B cell (primary cell): Measurements from ENCODE around the gene BAZ1B. TPM values are rescaled to one million over a fixed set of nuclear protein-coding genes. Genes with fewer than 3 reads are reported as not detected.

Experiments
- ATAC-seq: fragments of 200-7000 bp; cut with Tn5 transposase; one replicate; pipeline ENCODE4 v1.10.0; 2021; ENCODE audit warnings: low read depth, mild to moderate bottlenecking, moderate number of reproducible peaks, moderate library complexity
- CTCF ChIA-PET: fragments of 350-600 bp; sonication (Branson Sonifier 250); formaldehyde crosslinking; loops from one replicate; lab custom pipeline; 2021; ENCODE audit warnings: antibody characterized with exemption, inconsistent platforms; lab: Charles Lee
- POLR2A ChIA-PET: fragments of 350-600 bp; sonication (Branson Sonifier 250); formaldehyde crosslinking; loops from one replicate; lab custom pipeline; 2021; ENCODE audit warnings: antibody characterized with exemption; lab: Charles Lee
- DNase-seq: peaks from one replicate; pipeline ENCODE4 v3.0.0; 2013
- H2AFZ ChIP-seq: 2 replicates; pipeline ENCODE4 v1.6.1; 2012; ENCODE audit warnings: mild to moderate bottlenecking, low read depth, low read length; ENCODE audit not compliant: insufficient read depth, poor library complexity, severe bottlenecking
- H3K27ac ChIP-seq, 2 donors: 1 replicate in 1 of 2; 2 replicates in 1 of 2; pipeline ENCODE4 v1.5.1; 2012 to 2013; ENCODE audit warnings: low read length in 2 of 2, mild to moderate bottlenecking in 2 of 2, moderate library complexity in 1 of 2
- H3K27me3 ChIP-seq, 4 experiments: fragments of 200-600 bp in 1 of 4; sonication (generic) in 1 of 4; replicated peaks in 1 of 4; 1 replicate in 2 of 4; 2 replicates in 2 of 4; pipeline versions ENCODE4 v1.6.1 to v1.7.0; 2013 to 2016; ENCODE audit warnings: low read length in 3 of 4, mild to moderate bottlenecking in 2 of 4, mixed read lengths in 1 of 4, moderate library complexity in 1 of 4; ENCODE audit not compliant: insufficient read depth in 4 of 4, control insufficient read depth in 3 of 4; ENCODE audit errors: control extremely low read depth in 1 of 4
- H3K36me3 ChIP-seq, 2 experiments: replicated peaks in 1 of 2; 1 replicate in 1 of 2; 2 replicates in 1 of 2; pipeline versions ENCODE4 v1.6.1 to v1.7.1; 2013; ENCODE audit warnings: low read length in 1 of 2; ENCODE audit not compliant: insufficient read depth in 2 of 2, control insufficient read depth in 1 of 2; ENCODE audit errors: control extremely low read depth in 1 of 2, extremely low read depth in 1 of 2
- H3K4me1 ChIP-seq, 2 donors: fragments of 200-600 bp in 1 of 2; sonication (generic) in 1 of 2; 1 replicate in 1 of 2; 2 replicates in 1 of 2; pipeline versions ENCODE4 v1.5.1 to v1.6.1; 2013 to 2017; ENCODE audit warnings: low read length in 2 of 2; ENCODE audit not compliant: control insufficient read depth in 2 of 2, insufficient read depth in 2 of 2
- H3K4me2 ChIP-seq: replicated peaks from 2 replicates; pipeline ENCODE3; 2012; ENCODE audit warnings: mild to moderate bottlenecking, low read depth, low read length; ENCODE audit not compliant: poor library complexity, severe bottlenecking
- H3K4me3 ChIP-seq, 5 experiments: fragments of 200-600 bp in 1 of 5; sonication (generic) in 1 of 5; 1 replicate in 3 of 5; 2 replicates in 2 of 5; pipeline versions ENCODE4 v1.5.1 to v1.7.0; 2011 to 2016; ENCODE audit warnings: low read length in 4 of 5, mild to moderate bottlenecking in 4 of 5, low read depth in 2 of 5, control low read depth in 1 of 5, moderate library complexity in 1 of 5; ENCODE audit not compliant: insufficient read depth in 1 of 5; ENCODE audit errors: control extremely low read depth in 1 of 5, extremely low read depth in 1 of 5
- H3K79me2 ChIP-seq: fragments of 200-600 bp; sonication (generic); one replicate; pipeline ENCODE4 v1.6.0; 2016; ENCODE audit warnings: low read length; ENCODE audit not compliant: control insufficient read depth, insufficient read depth
- H3K9ac ChIP-seq: fragments of 200-600 bp; sonication (generic); 2 replicates; pipeline ENCODE4 v1.6.1; 2017; ENCODE audit warnings: mild to moderate bottlenecking, low read length, moderate library complexity
- H3K9me3 ChIP-seq, 3 donors: one replicate each; pipeline versions ENCODE4 v1.6.1 to v1.7.1; 2013; ENCODE audit warnings: low read length in 2 of 3; ENCODE audit not compliant: control insufficient read depth in 2 of 3, insufficient read depth in 1 of 3; ENCODE audit errors: control extremely low read depth in 1 of 3
- H4K20me1 ChIP-seq: 2 replicates; pipeline ENCODE4 v1.6.0; 2012; ENCODE audit warnings: mild to moderate bottlenecking, low read length; ENCODE audit not compliant: insufficient read depth, control insufficient read depth, poor library complexity, severe bottlenecking
- H3K27ac Mint-ChIP-seq: one replicate; pipeline ENCODE4 v1.8.0; 2021; ENCODE audit warnings: mixed read lengths
- H3K27me3 Mint-ChIP-seq: one replicate; pipeline ENCODE4 v1.8.0; 2021; ENCODE audit warnings: mixed read lengths
- H3K4me1 Mint-ChIP-seq: one replicate; pipeline ENCODE4 v1.8.0; 2021; ENCODE audit warnings: mixed read lengths
- H3K4me3 Mint-ChIP-seq: one replicate; pipeline ENCODE4 v1.8.0; 2021; ENCODE audit warnings: mixed read lengths
- H3K9me3 Mint-ChIP-seq: one replicate; pipeline ENCODE4 v1.8.0; 2022; ENCODE audit warnings: mixed read lengths; ENCODE audit not compliant: insufficient read depth
- EZH2 ChIP-seq: IDR thresholded peaks from 2 replicates; pipeline ENCODE4 v1.6.1; 2012; ENCODE audit warnings: borderline replicate concordance, low read depth, mild to moderate bottlenecking, moderate library complexity, low read length; ENCODE audit not compliant: insufficient read depth, poor library complexity, severe bottlenecking
- WGBS: methylation state at CpG from one replicate; pipeline ENCODE4 v1.1.5; 2013; ENCODE audit warnings: missing lambda C conversion rate; ENCODE audit not compliant: insufficient coverage; 5-methylcytosine and 5-hydroxymethylcytosine counted together
- intact Hi-C: fragments of 100-400 bp; cut with micrococcal nuclease; formaldehyde crosslinking; loops from one replicate; pipeline ENCODE4 v1.10.0; 2022
- polyA plus RNA-seq: library from polyadenylated mRNA; depleted of rRNA; stranded (reverse); fragments of >200 nt; gene quantifications from 2 replicates; pipeline ENCODE4 v1.2.3, GENCODE V29; 2012
- total RNA-seq, 2 donors: library from RNA; stranded (reverse); fragments of 120-200 nt in 1 of 2; gene quantifications; 1 replicate in 1 of 2; 2 replicates in 1 of 2; pipeline versions ENCODE4 v1.2.3 to v1.2.4, GENCODE V29; 2013 to 2022
- TF ChIP-seq, protein P1 (sequence below): fragments of 200-600 bp; IDR thresholded peaks from one replicate; pipeline ENCODE4 v1.8.0; 2022; ENCODE audit warnings: antibody characterized with exemption, mild to moderate bottlenecking

The BAZ1B gene
- total and polyA plus RNA-seq, 2 donors (not counting 1 experiment from before 2014, with no cell fraction given) = 17.2 to 68.1 TPM

DNA sequence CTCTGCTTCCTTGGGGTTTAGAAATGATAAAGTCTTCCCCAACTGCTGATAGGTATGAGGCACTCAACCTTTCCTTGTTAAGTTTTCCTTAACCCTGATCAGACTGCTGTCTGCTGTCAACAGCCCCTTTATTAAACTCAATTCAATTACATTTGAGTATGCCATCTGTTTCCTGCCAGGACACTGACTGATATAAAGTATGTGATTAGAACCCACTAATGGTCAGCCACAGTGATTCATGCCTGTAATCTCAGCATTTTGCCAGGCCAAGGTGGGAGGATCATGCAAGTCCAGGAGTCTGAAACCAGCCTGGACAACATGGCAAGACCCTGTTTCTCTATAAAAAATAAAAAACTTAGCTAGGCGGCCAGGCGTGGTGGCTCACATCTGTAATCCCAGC, 18.1 kb downstream of the BAZ1B start:
- Histone ChIP-seq H3K27me3 (no peaks in the 10 kb centered on the region), H3K9ac (no peak overlapping the region), H3K4me3 (no peak overlapping the region), H3K4me1 (no peaks in the 10 kb centered on the region), H3K36me3 (peaks cover 22 to 78% of the 10 kb centered on the region in 2 experiments), H4K20me1 (peaks cover 53% of the 10 kb centered on the region), H3K9me3 (no peaks in the 10 kb centered on the region), H2AFZ (no peak overlapping the region), H3K4me2 (no peak overlapping the region), H3K27ac (no peak overlapping the region), H3K79me2 (peaks cover 78% of the 10 kb centered on the region)
- no peak overlapping the region for H3K27ac Mint-ChIP-seq
- no peaks in the 10 kb centered on the region for H3K27me3 Mint-ChIP-seq
- DNase-seq (no peak), ATAC-seq (no peak)
- WGBS = 100% methylated on average over 2 of the region's 2 CpGs
- no peaks in the 10 kb centered on the region for H3K4me1 Mint-ChIP-seq
- TF ChIP-seq, protein P1, sequence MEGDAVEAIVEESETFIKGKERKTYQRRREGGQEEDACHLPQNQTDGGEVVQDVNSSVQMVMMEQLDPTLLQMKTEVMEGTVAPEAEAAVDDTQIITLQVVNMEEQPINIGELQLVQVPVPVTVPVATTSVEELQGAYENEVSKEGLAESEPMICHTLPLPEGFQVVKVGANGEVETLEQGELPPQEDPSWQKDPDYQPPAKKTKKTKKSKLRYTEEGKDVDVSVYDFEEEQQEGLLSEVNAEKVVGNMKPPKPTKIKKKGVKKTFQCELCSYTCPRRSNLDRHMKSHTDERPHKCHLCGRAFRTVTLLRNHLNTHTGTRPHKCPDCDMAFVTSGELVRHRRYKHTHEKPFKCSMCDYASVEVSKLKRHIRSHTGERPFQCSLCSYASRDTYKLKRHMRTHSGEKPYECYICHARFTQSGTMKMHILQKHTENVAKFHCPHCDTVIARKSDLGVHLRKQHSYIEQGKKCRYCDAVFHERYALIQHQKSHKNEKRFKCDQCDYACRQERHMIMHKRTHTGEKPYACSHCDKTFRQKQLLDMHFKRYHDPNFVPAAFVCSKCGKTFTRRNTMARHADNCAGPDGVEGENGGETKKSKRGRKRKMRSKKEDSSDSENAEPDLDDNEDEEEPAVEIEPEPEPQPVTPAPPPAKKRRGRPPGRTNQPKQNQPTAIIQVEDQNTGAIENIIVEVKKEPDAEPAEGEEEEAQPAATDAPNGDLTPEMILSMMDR = no peak
- no peak for TF ChIP-seq EZH2
- intact Hi-C loops = no loop called here
- POLR2A ChIA-PET = no interaction called here
- CTCF ChIA-PET = interaction anchor here (1.0 kb wide), 1 partner anchor 19 kb away, joined by 3 read pairs; the partner anchor contains the start of gene BAZ1B
- H3K9me3 Mint-ChIP-seq = no peaks in the 10 kb centered on the region
- no peak overlapping the region for H3K4me3 Mint-ChIP-seq

DNA sequence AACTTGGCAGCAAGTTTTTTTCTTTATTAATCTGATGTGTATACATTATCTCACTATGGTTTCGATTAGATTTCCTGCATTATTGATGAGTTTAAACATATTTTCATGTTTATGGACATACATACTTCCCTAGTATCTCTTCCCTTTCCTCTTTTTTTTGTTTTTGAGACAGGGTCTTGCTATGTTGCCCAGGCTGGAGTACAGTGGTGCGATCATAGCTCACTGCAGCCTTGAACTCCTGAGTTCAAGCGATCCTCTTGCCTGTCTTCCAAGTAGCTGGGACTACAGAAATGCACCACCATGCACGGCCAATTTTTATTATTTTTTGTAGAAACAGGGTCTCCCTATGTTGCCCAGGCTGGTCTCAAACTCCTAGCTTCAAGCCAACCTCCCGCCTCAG, 18.9 kb downstream of the BAZ1B start:
- no peak overlapping the region for H2AFZ ChIP-seq
- peaks cover 22 to 80% of the 10 kb centered on the region in 2 experiments for H3K36me3 ChIP-seq
- DNase-seq (no peak), ATAC-seq (no peak)
- H4K20me1 ChIP-seq = peaks cover 47% of the 10 kb centered on the region
- 94% methylated on average over 4 of the region's 5 CpGs for WGBS
- H3K4me1 Mint-ChIP-seq = no peaks in the 10 kb centered on the region
- no peaks in the 10 kb centered on the region for H3K9me3 Mint-ChIP-seq
- H3K9me3 ChIP-seq = no peaks in the 10 kb centered on the region
- no peaks in the 10 kb centered on the region for H3K4me1 ChIP-seq
- H3K27me3 ChIP-seq = no peaks in the 10 kb centered on the region
- peaks cover 71% of the 10 kb centered on the region for H3K79me2 ChIP-seq
- ChIA-PET POLR2A (no interaction called here), CTCF (no interaction called here)
- intact Hi-C loops = no loop called here
- no peak overlapping the region for H3K4me2 ChIP-seq
- H3K27ac Mint-ChIP-seq = no peak overlapping the region
- no peak overlapping the region for H3K27ac ChIP-seq
- no peaks in the 10 kb centered on the region for H3K27me3 Mint-ChIP-seq
- no peak overlapping the region for H3K4me3 ChIP-seq
- no peak for TF ChIP-seq EZH2
- no peak overlapping the region for H3K4me3 Mint-ChIP-seq
- H3K9ac ChIP-seq = no peak overlapping the region
